Placental epithelial cell (primary cell): ENCODE results near the gene PCGF2. TPM values are rescaled to one million over a fixed set of nuclear protein-coding genes. Genes with fewer than 3 reads are reported as not detected.

Experiments
- small RNA-seq: library from RNA; depleted of rRNA; stranded (forward); fragments of <200 nt; gene quantifications from one replicate; pipeline ENCODE3, GENCODE V24; 2012
- total RNA-seq: library from RNA; depleted of rRNA; stranded (reverse); fragments of >200 nt; gene quantifications from 2 replicates; pipeline ENCODE4 v1.2.3, GENCODE V29; 2012

The PCGF2 gene
- total RNA-seq: 3.4 and 6.3 TPM in 2 replicates

GRCh38 chr17:38748149-38748891, at the start of gene PCGF2:
TSS of gene PCGF2 (minus strand) at chr17:38748336. CDS start at chr17:38740402, 7,934 bp downstream.

GRCh38 chr17:38752308-38753070, 4.4 kb upstream of the PCGF2 start, which contains the start of gene PSMB3:
TSS of gene PSMB3 (plus strand) at chr17:38752741. CDS start at chr17:38752827, 86 bp downstream.

GRCh38 chr17:38729886-38730525, 18.1 kb downstream of the PCGF2 start, which contains the start of gene CISD3:
TSS of gene CISD3 (plus strand) at chr17:38730341. CDS start at chr17:38730359, 18 bp downstream.

GRCh38 chr17:38704606-38705522, 43.3 kb downstream of the PCGF2 start, which contains the start of gene MLLT6:
TSS of gene MLLT6 (plus strand) at chr17:38705273. CDS start at chr17:38705633, 360 bp downstream.

Small RNAs within 50 kb of the gene (small RNA-seq; reads per million reads assigned to genes)
- not detected for gene MIR4726
- gene MIR4734: not detected
- gene RNA5SP440: 0.32 reads per million, percentile 8 among the genes with 10 or more reads in this experiment
- gene RNU6-866P: not detected

Other genes with a start within 250 kb of the PCGF2 start
- gene SRCIN1, start 142.4 kb downstream of the PCGF2 start, total RNA-seq: 0.22 TPM in 1 of 2 replicates, not detected in the other
- gene EPOP, start 73.4 kb downstream of the PCGF2 start, total RNA-seq: 2.4 and 6.2 TPM in 2 replicates
- gene MLLT6, start 43.1 kb downstream of the PCGF2 start, total RNA-seq: 42.8 and 49.0 TPM in 2 replicates
- gene CISD3, start 18.0 kb downstream of the PCGF2 start, total RNA-seq: 3.5 and 4.3 TPM in 2 replicates
- gene PSMB3, start 4.4 kb upstream of the PCGF2 start, total RNA-seq: 150 and 406 TPM in 2 replicates
- gene PIP4K2B, start 51.2 kb upstream of the PCGF2 start, total RNA-seq: 36.5 and 39.0 TPM in 2 replicates
- gene CWC25, start 77.0 kb upstream of the PCGF2 start, total RNA-seq: 5.1 and 12.2 TPM in 2 replicates
- gene RPL23, start 105.4 kb upstream of the PCGF2 start, total RNA-seq: 684 and 1,544 TPM in 2 replicates
- 243 and 373 TPM in 2 replicates for gene LASP1, start 121.7 kb upstream of the PCGF2 start, total RNA-seq
- under 0.01 TPM in 1 of 2 replicates, not detected in the other for gene FBXO47, start 219.1 kb upstream of the PCGF2 start, total RNA-seq